Activated CD8-positive, alpha-beta memory T cell treated with anti-CD3 and anti-CD28 coated beads, Interleukin-2, amount 50 U/mL, for 4 hours (primary cell): ENCODE measurements around the gene KL.

Source experiments
- DNase-seq: peaks from one replicate; pipeline ENCODE4 v3.0.0-alpha.2; 2020

KL gene

DNA sequence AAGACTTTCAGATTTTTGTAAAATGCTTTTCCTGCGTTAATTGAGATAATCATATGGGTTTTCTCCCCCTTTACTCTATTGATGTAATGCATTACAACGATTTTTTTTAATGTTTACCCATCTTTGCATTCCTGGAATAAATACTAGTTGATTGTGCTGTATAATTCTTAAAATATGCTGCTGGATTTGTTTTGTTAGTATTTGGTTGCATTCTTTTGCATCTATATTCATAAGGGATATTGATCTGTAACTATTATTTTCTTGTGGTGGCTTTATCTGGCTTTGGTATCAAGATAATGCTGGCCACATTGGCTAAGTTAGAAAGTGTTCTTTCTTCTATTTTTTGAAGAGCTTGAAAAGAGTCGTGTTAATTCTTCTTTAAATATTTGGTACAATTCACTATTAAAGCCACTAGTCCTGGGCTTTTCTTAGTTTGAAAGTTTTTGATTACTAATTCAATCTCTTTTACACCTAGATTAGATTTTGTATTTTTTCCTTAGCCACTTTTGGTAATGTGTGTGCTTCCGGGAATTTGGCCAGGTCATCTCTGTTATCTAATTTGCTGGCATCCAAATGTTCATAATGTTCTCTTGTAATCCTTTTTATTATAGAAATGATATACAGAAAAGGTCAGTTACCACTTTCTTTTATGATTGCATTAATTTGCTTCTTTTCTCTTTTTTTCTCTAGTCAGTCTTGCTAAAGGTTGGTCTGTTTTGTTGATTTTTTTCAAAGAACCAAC is 29.8 kb downstream of the KL start:
- no peak for DNase-seq

DNA sequence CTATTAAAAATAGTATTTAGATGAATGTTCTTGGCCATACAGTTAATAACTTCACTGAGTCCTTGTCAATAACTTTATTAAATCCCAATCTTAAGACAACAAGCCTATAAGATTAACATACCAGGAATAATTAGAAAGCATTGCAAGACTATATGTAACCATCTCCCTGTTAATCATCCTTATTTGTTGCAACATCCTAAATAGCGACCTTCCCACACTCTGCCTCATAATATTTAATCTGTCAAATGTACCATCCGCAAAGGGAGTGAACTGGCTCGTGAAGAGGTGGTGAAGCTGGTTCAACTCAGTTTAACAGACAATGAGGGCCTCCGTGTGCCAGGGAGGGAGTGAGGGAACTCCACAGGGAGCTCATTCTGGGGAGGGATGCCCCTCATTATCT is 33.9 kb downstream of the KL start:
- no peak for DNase-seq

DNA sequence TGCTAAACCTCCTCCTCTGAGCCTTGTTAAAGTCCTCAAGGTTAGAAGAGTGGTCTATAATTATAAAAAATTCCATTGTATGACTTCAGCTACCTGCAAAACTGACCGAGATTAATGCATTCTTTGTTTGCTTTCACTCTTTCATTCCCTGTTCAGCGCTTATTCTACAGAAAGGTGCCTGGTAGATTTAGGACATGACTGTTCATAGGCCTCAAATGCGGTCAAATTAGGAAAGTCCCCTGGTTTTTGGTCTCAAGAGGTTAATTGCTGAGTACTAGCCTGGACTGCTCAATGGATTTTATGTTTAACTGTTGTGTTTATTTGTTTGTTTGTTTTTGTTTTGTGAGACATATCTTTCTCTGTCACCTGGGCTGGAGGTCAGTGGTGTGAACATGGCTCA is 35.4 kb downstream of the KL start:
- no peak for DNase-seq

DNA sequence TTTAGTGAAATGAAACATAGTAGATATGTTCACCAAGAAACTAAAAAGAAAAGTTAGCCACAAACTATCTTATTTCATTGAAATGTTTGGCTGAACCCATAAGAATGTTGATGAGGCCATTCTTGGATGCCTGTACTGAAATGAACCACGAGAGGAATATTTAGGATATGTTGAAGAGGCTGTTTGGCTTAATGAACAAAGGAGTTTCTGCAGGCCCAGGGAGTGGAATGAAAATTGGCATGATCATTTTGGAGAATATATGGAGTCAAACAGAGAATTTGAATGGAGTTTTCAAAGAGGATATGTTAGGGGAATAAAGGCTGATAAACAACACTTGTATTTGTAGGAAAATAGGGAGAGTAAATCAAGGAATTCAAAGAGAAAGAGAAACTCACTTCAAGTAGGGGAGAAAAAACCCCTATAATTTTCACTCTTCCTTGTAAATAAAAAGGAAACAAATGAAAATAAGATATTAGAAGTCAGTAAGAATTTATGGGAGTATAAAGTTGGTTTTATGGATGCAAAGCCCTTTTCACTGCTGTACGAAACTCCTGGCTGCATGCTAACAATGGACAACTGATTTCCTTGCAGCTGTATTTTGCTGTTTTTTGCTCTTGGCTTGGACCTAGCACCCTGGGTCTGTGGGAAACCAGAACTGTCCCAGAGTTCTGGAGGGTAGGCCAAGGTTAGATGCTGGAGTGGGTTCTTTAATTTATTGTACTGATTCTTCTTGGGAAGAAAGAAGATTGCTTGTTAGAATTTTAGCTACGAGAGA is 36.5 kb downstream of the KL start:
- DNase-seq: no peak

DNA sequence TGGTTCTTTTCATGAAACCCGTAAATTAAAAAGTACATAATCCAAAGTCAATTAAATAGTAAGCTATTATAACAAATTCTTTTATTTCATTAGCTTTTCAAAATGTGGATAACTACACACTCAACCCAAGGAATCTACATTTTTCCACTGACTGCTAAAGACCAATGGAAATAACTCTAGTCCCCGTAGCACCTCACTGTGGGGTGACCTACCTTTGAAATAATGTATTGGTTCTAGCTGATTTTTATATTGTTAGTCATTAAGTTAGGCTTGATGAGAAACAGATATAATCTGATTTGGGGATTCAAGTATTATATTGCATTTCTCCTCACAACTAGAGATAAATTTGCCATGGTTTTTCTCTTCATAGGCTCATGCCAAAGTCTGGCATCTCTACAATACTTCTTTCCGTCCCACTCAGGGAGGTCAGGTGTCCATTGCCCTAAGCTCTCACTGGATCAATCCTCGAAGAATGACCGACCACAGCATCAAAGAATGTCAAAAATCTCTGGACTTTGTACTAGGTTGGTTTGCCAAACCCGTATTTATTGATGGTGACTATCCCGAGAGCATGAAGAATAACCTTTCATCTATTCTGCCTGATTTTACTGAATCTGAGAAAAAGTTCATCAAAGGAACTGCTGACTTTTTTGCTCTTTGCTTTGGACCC is 37.3 kb downstream of the KL start:
- DNase-seq: no peak

DNA sequence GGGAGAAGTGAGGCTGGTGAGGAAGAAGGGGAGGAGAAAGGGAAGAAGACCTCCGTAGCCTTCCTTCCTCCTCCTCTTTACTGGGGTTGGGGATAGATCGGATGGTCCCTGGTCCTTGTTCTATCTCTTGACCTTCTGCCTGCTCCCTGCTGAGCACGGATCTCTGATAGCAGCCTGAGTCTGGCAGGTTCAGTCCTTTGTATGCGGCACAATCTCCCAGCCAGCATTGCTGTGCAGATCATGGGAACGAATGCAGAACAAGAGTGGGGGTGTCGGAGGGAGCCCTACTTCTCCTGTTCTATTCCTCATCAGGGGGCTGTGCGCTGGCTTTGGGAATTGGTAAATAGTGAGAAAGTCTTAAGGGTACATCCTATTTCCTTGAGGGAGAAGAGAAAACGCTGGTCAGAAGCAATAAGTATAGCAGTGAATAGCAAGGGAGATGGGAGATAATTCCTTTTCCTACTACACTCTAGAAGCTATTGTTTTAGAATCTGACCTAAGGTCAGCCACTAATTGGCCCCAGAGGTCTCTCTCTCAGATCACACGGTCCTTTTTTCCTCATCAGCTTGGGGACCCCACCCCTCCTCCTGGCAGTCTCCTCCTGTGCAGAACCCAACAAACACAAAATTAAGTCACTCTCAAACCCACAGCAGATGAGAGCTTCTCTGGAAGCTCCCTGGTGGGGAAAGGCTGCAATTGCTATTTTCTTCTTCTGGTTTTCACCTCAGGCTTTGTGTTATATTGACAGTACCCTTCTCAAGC is 41.0 kb downstream of the KL start:
- no peak for DNase-seq

DNA sequence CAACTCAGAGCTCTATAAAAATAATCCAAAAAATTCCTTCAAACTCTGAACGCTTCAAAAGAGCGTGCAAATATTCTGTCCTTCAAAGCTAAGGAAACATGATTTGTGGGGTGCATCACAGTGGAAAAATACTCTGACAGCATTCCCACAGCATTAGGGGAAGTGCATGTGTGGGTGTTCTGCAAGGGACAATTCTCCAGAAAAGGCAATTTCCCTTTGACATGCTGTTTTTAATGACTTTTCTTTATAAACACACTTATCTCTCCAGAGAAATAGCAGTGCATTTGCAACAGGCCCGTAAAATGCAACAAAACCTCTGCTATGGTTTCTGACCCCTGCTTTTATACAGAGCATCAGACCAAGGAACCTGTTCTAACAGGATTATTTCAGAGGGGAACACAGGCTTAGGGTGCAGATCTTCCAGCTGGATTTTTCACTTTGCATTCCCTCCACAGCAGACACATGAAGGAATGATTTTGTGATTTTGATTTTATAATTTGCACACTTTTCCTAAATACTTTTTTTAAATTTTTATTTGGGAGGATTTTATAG is 42.6 kb downstream of the KL start:
- no peak for DNase-seq

DNA sequence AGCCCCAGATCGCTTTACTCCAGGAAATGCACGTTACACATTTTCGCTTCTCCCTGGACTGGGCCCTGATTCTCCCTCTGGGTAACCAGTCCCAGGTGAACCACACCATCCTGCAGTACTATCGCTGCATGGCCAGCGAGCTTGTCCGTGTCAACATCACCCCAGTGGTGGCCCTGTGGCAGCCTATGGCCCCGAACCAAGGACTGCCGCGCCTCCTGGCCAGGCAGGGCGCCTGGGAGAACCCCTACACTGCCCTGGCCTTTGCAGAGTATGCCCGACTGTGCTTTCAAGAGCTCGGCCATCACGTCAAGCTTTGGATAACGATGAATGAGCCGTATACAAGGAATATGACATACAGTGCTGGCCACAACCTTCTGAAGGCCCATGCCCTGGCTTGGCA is 44.6 kb downstream of the KL start:
- no peak for DNase-seq

DNA sequence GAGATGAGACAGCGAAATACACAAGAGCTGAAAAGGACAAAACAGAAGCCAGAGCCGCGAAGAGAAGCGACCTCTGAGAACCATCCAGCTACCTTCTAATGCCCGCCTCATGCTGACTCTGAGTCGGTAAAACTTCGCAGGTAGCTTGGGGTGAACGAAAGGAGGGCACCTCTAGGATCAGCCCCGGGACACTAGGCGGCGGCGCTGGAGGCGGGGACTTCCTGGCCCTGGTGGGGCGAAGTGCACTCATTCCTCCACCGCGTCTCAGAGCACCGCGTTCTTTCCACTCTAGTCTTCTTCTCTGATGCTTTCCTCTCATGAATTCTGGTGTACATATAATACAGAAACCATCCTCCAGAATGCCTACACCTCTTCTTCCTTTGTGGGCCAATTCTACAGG is 50.1 kb downstream of the KL start:
- DNase-seq: no peak

DNA sequence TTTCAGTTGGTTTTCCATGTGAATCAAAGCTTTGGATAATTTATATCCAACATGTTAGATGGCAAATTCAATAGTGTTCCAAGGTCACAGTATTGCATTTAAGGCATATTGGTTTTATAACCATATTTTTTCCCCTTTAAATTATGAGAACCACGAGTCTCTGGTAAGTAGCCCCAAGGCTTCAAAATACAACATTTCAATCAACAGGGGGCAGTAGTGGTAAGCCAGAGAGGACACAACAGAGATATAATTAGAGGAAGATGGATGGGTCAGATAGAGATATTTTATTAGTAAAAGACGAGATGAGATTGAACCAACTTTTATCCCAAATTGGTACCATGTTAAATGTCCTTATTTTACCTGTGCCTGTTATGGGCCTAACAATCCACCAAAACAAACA is 53.1 kb downstream of the KL start:
- no peak for DNase-seq

DNA sequence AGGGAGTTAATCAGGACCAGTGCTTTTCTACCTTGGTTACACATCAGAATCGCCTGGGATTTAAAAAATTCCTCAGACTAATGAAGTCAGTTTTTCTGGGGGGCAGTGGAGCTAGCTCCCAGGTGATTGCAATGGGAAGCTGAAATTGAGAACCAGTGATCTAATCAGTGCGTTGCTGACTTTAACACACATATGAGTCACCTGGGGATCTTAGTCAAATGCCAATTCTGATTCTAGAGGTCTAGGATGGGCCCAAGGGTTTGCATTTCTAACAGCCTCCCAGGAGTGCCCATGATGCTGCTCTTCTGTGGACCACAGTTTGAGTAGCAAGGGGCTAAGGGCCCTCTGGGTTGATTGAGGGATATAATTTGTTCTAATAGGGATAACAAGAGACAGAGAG is 54.5 kb downstream of the KL start:
- no peak for DNase-seq

DNA sequence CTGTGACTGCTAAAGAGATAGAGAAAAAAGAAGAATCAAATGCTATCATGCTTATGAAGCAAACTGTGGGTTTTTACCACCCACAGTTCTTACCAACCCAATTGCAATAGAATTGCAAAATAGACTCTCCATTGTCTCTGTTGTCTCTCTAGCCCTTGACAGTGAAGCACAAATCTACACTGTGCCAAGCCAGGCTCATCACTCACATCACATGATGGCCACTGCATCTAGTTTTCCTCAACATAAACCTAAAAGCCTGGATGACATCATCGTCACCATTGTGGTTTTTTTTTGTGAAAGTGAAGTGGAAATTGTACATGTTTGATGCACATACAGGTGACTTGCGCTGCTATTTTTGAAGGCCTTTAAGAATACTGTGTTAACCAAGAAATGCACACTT is 56.1 kb downstream of the KL start:
- DNase-seq: no peak

DNA sequence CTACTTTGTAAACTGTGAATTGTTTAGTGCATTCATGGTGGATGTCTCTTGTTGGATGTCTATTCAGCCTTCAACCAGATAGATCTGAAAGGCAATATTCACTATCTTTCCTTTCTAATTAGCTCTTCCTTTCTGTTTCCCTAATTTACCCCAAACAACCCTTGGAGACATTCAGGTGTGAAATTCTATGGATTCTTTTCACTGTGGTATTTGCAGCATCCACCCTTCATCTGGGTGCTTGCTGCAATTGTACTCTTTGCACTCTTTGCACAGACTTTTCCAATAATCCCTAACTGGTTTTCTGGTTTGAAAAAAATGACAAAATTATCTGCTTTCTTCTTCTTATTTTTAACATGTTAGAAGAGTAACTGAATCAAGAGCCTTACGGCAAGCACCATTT is 56.5 kb downstream of the KL start:
- no peak for DNase-seq

DNA sequence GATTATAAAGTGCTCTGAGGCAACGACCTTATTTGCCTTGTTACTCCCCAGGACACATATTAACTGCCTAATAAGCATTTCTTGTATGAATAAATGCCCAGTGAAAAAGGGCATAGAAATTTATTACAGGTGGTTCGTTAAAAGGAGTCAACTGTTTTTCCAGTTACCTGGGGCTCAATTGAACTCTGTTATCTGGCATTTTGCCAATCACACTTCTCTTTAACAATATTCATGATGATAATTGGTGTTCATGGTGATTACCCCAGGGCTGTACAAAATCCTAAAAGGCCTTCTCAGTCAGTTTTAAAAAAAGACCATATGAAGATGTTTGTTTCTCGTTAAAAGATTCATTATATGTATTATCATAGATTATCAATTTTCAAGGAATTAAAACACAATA is 57.1 kb downstream of the KL start:
- DNase-seq: no peak

DNA sequence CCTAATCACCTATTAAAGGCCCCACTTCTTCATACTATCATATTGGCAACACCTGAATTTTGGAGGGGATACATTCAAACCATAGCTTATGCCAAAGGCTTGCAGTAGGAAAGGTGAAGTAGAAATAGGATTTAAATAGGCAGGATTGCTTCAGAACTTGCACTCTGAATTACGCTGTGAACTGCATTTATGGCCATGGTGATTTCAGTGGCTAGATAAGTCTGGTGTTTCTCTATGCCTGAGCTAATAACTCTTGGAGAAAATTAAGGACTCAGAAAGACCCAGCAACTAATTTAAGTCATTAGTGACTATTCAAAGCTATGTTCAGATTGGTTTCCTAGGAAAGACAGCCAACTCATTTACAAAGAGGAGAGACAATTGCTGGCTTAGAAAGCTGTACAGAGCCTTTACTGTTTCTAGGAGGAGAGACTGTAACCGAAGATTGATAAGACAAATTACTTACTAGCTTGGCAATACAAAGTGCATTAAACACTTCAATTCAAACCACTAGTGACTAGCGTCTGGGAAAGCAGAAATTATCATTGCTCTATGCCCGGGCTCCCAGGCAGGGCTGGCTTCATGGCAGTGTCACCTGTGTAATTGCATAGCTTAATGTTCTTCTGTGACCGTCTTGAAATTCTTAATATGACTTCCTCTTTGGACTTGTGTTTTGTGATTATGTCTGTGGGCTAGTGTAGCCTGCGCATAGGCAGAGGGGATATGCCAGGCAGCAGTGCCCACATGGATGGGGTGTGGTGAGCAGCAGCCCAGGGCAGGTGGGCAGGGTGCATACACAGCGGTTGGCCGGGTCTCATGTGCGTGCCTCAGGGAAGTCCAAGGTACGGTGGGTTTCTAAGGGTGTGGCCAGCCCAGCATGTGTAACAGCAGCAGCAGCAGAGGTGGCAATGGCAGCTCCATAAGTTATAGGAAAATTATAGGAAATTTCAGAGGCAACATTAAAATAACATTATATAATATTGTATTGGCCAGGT is 60.1 kb downstream of the KL start:
- no peak for DNase-seq

DNA sequence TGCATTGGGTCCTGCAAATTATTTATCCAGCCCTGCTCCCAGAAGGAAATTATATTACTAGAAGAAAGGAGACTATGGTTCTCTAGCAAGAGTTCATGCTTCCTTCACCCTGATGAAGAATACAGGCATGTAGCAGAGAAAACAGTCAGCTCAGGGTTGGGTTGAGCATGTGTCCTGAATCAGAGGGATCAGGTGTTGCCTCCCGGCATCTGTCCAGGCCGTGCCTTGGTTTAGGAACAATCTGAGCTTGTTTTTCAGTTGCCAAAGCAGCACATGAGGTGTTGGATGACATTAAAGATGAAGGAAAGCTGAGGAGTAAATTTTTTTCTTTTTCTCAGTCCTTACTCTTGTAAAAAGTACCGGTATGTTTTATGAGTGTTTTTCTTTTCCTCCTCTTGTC is 62.0 kb downstream of the KL start:
- DNase-seq: no peak

DNA sequence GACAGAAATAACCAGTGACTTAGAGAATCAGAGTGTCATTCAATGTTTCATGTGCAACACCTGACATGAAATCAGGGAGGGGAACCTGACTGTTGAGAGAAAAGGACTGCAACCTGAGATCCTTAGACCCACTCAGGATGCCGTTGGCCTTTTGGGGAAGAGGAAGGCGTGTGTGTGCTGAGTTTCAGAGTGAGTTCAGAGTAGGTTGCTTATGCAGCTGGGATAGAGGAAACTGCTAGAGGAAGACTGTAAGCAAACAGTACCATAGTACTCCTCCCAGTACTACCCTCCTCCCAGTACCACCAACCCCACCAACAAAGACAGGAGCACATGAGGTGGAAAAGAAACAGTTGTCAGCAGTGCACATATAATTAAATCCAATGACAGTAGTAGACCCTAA is 63.7 kb downstream of the KL start:
- DNase-seq: no peak

DNA sequence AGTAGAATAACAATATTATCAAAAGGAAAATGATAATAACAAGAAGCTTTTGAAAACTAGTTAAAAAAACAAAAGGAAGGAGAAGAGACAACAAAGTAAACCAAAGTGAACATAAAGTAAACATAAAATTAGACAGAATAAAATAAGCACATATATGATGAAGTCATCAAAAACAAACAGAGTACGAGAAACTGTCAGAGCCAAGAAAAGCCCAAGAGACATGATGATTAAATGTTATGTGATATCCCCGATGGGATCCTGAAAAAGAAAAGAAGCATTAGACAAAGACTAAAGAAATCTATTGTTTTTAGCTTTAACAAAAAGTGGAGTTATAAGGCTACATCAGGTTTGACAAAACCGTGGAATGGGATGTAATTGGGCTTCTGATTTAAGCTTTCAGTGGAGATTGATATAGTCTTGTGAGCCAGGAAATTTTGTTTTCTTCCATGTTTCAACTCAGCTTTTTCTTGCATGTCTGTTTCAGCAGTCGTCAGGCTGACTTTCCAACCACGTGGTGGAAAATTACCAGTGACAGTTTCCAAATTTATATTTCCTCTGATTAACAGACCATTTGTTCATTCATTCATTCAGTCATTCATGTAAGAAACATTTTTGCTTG is 64.9 kb downstream of the KL start:
- DNase-seq: no peak

DNA sequence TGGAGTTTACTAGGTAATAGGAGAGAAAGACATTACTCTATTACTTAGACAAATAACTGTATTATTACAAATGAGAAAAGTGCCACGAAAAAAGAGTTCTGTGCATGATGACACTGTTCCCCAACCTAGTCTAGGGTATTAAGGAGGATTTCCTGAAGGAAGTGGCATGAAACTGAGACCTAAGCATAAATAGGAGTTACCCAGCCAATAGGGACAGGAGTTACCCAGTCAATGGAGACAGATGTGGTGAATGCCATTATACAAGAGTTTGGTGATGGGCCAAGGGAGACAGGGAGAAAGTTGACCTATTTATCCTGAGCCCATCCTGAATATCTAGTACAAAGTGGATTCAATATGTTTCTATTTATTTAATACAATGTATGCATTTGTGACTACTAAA is 65.4 kb downstream of the KL start:
- DNase-seq: no peak

DNA sequence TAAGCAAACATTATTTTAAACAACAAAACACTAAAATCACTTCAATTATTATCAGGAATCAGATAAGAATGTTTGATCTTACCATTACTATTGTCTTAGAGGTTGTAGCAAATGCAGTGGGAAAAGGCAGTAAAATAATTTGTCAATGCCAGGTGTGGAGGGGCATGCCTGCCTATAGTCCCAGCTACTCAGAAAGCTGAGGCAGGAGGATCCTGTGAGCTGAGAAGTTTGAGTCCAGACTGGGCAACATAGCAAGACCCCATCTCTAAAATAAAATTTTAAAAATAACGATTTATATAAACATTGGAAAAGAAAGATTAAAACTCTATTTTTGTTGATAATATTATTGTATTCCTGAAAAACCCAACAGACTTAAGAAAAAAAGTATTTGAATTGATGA is 66.8 kb downstream of the KL start:
- DNase-seq: no peak

DNA sequence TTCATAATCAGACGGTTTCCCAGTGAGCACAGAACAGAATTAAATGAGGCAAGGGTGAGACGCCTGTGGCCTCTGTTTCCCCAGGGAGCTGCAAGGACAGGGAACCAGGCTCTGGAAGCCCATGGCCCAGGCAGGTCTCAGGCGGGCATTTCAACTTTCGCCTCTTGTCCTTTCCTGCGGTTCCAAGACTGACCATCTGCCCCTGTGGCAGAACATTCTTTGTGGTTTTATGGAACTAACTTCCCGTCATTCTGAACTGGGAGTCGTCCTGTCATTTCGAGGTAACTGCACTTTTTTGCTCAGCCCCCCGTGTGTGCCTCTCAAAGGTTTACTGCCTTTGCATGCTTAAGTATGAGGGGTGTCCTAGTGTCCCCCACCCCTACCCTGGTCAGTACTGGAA is 70.9 kb downstream of the KL start:
- DNase-seq: no peak
